ENCODE results near the gene TTC27.
"Not testable (repeated sequence)": the region's sequence is repeated elsewhere in the genome, so short reads cannot be mapped to it uniquely, and the experiment has no call there.

The TTC27 gene

DNA sequence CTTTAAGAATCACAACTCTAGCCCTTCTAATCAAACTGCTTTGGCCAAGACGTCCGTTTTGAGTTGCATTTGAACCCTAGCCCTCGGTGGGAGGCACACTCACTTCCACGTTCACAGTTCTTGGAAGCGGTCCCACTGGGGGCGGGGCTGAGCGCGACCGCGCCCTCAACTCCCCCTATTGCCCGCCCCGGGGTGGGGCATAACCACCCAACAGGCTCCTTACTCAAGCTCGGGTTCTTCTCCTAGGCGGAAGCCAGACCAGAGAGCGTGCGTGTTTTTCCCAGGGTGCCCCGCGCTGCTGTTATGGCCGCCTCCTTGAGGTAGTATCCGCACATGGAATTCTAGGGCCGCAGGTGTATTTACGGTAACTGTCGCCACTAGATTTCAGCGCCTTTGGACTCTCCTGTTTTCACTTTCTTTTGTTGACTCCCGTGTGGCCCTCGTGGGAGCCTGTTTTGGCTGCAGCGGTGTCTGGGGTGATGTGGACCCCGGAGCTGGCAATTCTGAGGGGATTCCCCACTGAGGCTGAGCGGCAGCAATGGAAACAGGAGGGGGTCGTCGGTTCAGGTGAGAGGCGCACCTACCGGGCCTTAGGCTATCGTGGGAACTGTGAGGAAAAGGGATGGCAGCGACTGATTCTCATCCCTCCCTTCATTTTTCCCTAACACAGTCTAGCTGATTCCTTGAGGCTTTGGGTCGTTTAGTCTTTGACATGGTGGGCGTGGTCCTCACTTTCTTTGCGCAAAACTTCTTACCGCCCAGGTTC lies at the start of gene TTC27:
TSS of gene TTC27 (plus strand) at position 237 of the 766 bp plus-strand sequence. CDS start at position 480, 243 bp downstream.
- DNase-seq = peak; percentile 81

DNA sequence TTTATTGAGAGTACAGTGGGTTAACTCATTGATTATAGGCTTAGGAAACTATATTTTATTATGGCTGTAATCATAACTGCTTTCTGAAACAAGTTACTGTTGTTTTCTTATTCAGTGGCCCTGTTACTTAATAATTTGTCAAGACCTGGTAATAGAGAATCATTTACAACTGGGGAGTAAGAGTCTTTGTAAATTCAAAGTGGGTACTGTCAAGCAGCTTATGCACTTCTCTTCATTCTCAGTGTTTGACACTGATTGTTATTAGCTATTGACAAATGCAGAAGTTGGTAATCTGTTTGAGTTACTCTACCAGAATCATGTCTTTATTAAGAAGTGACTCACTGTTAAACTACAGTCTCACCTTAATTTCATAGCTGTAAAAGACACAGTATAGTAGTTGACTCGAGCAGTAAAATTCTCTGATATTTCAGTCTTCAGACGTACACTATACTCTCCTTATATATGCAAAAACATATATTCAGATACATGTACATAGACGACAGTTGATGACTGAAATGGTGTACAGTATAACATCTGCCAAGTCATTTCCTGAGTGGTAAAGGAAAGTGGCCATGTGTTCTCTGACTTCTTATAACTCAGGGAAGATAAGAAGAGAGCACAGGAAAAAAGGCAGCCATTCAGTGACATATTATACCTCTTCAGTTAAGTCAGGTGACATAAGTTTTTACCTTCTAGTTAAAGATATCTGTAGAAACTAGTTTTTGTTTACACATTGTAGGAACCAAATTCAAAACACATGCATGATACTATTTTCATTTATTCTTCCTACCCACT lies 36.0 kb upstream of the TTC27 start:
- DNase-seq = no peak

GRCh38 chr2:32594573-32594972 lies 33.3 kb upstream of the TTC27 start:
- DNase-seq = no peak

GRCh38 chr2:32611366-32611765 lies 16.5 kb upstream of the TTC27 start:
- DNase-seq = no peak

- no peak for DNase-seq
Measured at GRCh38 chr2:32611771-32612170, 16.1 kb upstream of the TTC27 start.

GRCh38 chr2:32614084-32614483 lies 13.8 kb upstream of the TTC27 start:
- DNase-seq = no peak

DNA sequence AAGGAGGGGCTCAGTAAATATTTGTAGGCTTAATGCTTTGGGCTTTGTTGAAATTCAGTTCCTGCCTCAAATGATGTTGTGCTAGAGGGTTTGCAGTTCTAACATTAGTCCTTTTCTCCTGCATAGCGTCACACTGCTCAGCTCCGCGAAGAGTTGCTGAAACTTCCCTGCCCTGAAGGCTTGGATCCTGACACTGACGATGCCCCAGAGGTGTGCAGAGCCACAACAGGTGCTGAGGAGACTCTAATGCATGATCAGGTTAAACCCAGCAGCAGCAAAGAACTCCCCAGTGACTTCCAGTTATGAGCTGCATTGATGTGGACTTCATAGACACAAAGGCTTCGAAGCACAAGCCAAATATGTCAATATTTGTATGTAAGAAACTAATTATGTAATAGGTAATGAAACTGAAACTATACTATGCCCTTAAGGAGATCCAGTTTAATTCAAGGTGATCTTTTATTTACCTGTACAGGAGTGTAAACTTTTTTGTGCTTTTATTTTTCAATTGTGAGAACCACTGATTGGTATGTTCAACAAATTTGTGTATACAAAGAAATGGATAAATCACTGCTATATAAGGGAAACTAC lies 10.2 kb upstream of the TTC27 start:
- no peak for DNase-seq

DNA sequence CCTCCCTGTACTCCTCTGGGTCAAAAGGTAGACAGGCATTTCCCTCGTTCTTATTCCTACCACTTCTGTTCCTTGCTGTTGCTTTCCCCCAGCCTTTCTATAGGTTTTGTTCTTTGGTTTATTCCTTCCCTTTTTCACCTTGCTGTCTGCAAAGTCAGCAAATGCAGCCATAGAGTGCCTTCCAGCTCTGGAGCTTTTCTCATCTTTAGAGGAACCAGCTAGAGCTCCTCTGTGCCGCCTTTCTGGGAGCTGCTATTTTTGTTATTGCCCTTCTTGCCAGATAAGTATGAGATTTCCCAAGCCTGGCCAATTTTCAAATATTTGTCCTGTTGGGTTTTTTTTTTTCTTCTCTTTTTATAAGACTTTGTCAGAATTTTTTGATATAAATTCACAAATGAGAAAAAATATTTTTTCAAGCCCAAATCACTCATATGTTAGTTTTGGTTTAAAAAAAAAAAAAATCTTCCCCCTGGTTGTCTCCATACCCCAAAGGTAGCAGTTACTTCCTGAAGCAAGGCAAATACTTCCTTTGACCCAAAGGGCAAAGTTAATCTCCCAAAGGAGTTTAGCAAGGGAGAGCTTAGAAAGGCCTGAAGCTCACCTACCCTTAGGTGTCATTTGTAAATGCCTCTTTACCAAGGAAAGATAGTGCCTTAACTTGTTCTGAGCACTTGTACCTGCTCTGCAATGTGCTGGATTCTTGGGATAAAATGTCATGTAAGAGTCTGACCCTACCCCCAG lies 5.1 kb upstream of the TTC27 start:
- DNase-seq = no peak

DNA sequence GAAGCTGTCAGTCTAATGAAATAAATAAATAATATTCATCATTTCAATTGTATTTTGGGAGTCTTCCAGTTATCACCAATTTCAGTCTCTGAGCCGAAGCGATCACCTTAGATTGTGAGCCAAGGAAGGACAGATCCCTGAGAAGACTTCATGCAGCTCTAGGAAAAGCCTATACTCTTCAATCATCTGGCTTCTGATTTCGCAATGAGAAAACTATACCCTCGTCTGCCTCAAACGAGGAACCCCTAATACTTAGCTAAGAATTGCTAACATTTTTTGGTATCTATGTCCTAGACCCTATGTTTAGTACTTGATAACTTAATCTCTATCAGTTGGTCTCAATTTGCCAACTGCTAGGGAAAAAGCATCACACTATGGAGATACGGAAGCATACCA lies 4.5 kb upstream of the TTC27 start:
- DNase-seq = no peak

GRCh38 chr2:32624812-32625211 lies 3.0 kb upstream of the TTC27 start:
- no peak for DNase-seq

DNA sequence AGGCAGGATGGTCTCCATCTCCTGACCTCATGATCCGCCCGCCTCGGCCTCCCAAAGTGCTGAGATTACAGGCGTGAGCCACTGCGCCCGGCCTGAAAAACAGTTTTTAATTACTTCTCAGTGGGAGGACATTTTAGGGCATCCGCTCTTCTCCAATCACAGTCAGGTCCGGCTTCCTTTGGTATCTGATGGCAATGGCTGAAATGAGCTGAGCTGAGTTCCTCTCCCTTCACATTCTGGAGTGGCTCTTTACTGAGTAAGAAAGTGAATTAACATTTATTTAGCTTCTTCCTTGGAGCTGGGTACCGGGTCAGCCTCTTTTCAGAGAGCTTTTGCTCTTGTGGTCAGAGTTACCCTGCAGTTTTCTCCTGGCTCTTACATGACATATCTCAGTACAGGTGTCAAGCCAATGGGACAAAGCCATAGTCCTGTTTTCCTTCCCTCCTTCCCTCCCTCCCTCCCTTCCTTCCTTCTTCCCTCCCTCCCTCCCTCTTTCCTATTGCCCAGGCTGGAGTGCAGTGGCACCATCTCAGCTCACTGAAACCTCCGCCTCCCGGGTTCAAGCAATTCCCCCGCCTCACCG lies 1.1 kb upstream of the TTC27 start:
- DNase-seq = no peak

DNA sequence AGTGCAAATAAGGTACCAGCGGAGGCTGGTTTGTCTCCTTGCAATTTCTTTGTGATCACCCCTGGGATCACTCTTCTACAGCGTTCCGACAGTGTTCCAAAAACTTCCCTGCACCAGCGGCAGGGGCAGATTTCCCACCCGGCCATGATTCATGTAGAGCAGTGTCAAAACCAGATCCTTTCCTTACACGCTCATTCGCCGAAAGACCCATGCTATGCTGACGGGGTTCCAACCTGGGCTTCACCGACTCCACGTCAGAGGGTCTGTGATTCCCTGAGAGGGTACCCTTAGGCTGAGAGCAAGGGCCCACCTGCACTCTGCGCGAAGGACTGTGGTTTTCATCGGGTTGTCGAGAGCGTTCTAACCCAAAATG lies 423 bp upstream of the TTC27 start:
- no peak for DNase-seq

- no peak for DNase-seq
Measured at GRCh38 chr2:32632089-32632488, 4.2 kb downstream of the TTC27 start.

GRCh38 chr2:32633040-32633439 lies 5.2 kb downstream of the TTC27 start:
- DNase-seq = no peak

GRCh38 chr2:32638548-32638947 lies 10.7 kb downstream of the TTC27 start:
- not testable (repeated sequence) for DNase-seq

GRCh38 chr2:32641180-32641579 lies 13.3 kb downstream of the TTC27 start:
- DNase-seq = no peak

DNA sequence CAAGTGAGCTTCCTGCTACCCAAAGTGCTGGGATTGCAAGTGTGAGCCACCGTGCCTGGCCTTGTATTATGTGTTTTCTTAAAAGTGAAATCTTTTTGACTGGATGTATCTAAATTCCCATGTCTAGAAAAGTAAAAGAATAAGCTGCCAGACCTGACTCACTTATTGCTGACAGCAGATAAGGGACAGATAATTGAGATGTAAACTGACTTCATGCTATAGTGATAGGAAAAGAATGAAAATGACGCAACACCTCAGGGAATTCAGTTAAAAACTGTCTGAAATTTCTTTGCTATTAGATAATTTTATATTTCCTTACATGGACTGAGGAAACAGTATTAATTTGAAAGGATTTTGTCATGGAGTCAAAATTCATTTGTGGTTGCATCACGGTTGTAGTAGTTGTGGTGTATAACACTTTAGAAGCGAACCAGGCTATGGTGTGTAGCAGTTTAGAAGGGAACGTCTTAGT lies 19.4 kb downstream of the TTC27 start:
- DNase-seq = no peak

GRCh38 chr2:32652555-32653209 lies 24.8 kb downstream of the TTC27 start:
- DNase-seq = peak; percentile 27

GRCh38 chr2:32656069-32656468 lies 28.2 kb downstream of the TTC27 start:
- no peak for DNase-seq

DNA sequence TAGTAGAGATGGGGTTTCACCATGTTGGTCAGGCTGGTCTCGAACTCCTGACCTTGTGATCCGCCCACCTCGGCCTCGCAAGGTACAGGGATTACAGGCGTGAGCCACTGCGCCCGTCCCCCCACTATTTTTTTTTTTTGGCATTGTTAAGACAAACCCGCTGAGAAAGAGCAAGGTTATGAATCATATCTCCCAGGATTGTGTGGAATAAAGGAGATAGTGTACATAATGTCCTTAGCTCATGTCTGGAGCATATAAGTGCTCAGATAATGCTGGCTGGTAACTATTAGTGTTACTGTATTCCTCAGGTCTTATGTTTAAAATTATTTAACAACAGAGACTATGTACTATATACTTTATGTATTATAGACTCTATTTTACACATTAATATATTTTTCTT lies 36.0 kb downstream of the TTC27 start:
- no peak for DNase-seq

DNA sequence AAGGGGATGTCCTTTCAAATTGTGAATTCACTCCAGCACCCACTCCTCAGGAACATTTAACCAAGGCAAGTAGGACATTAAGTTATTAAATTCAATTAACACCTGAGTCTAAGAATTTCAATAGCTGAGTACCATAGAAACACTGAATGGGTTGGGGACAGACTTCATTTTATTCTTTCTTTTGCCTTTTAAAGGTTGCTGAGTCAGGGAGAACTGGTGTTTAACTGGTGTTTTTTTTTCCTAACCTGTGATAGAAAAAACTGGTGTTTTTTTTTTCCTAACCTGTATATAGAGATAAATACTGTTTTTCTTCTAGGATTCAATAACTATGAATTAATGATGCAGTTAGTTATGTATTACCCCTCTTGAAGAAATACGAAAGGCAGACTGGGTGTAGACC lies 38.9 kb downstream of the TTC27 start:
- no peak for DNase-seq

- DNase-seq = no peak
Measured at GRCh38 chr2:32668254-32668653, 40.4 kb downstream of the TTC27 start.

Data from NCI-H1694 treated with DMSO at 0.1 percent for 48 hours (cell line).